ENCODE results near the gene MBD1.

- no peak for TF ChIP-seq CTCF (IDR thresholded peaks at IDR 0.05; ENCODE audit: low read depth, low read length)
- no peak for TF ChIP-seq EZH2phosphoT487 (IDR thresholded peaks at IDR 0.05; ENCODE audit: low read depth)
Measured at GRCh38 chr18:50232419-50232818, 48.9 kb downstream of the MBD1 start.
